ENCODE measurements around the gene MEOX2.

The MEOX2 gene

DNA sequence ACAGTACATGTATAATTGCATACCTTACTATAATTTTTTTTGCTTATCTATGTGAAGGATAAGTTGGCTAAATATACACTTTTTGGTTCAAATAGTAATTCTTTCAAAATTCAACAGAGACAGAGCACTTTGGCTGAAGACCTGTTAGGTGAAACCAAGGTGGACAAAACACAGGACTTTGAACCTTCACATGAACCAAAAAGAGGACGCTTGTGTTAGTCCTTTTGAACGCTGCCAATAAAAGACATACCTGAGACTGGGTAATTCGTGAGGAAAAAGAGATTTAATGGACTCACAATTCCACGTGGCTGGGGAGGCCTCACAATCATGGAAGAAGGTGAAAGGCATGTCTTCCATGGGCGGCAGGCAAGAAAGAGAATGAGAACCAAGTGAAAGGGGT is 120.0 kb downstream of the MEOX2 start:
- FAIRE-seq (no peak), DNase-seq (ENCODE audit: low spot score) (no peak)

- FAIRE-seq = peak; percentile 60
- peak; percentile 52 for DNase-seq (ENCODE audit: low spot score)
Measured at GRCh38 chr7:15561835-15562234, 124.6 kb downstream of the MEOX2 start, which contains the start of gene AGMO. Gene AGMO (minus strand): TSS chr7:15562015.
